ENCODE measurements around the gene PTPRM.

The PTPRM gene

GRCh38 chr18:7618891-7619442 lies 51.9 kb downstream of the PTPRM start:
- Mint-ChIP-seq H3K4me3 (no peak overlapping the region), H3K27ac (no peak overlapping the region), H3K36me3 (no peaks in the 10 kb centered on the region), H3K4me1 (no peaks in the 10 kb centered on the region), H3K9me3 (no peaks in the 10 kb centered on the region), H3K27me3 (no peaks in the 10 kb centered on the region)
- DNase-seq (no peak), ATAC-seq (replicated peaks) (no peak)

GRCh38 chr18:7619676-7620075 lies 52.6 kb downstream of the PTPRM start:
- Mint-ChIP-seq H3K9me3 (no peaks in the 10 kb centered on the region), H3K27me3 (no peaks in the 10 kb centered on the region), H3K36me3 (no peaks in the 10 kb centered on the region), H3K4me1 (no peaks in the 10 kb centered on the region), H3K27ac (no peak overlapping the region), H3K4me3 (no peak overlapping the region)
- ATAC-seq (replicated peaks) (no peak), DNase-seq (no peak)

- ATAC-seq (replicated peaks): no peak
- DNase-seq: no peak
- Mint-ChIP-seq H3K36me3 (no peaks in the 10 kb centered on the region), H3K9me3 (no peaks in the 10 kb centered on the region), H3K27ac (no peak overlapping the region), H3K4me1 (no peaks in the 10 kb centered on the region), H3K4me3 (no peak overlapping the region), H3K27me3 (no peaks in the 10 kb centered on the region)
These were observed 55.6 kb downstream of the PTPRM start for GRCh38 chr18:7622721-7623120.

GRCh38 chr18:7623681-7624080 lies 56.6 kb downstream of the PTPRM start:
- H3K4me3 Mint-ChIP-seq: no peak overlapping the region
- H3K27me3 Mint-ChIP-seq: no peaks in the 10 kb centered on the region
- H3K36me3 Mint-ChIP-seq: no peaks in the 10 kb centered on the region
- no peaks in the 10 kb centered on the region for H3K4me1 Mint-ChIP-seq
- DNase-seq: no peak
- no peak for ATAC-seq (replicated peaks)
- H3K27ac Mint-ChIP-seq: no peak overlapping the region
- H3K9me3 Mint-ChIP-seq: no peaks in the 10 kb centered on the region

GRCh38 chr18:7624697-7625096 lies 57.6 kb downstream of the PTPRM start:
- Mint-ChIP-seq H3K27ac (no peak overlapping the region), H3K27me3 (no peaks in the 10 kb centered on the region), H3K4me3 (no peak overlapping the region), H3K4me1 (no peaks in the 10 kb centered on the region), H3K36me3 (no peaks in the 10 kb centered on the region), H3K9me3 (no peaks in the 10 kb centered on the region)
- DNase-seq (no peak), ATAC-seq (replicated peaks) (no peak)

- Mint-ChIP-seq H3K9me3 (no peaks in the 10 kb centered on the region), H3K27me3 (peaks cover 0 to 5% of the 10 kb centered on the region in 2 donors), H3K27ac (no peak overlapping the region), H3K36me3 (no peaks in the 10 kb centered on the region), H3K4me3 (no peak overlapping the region), H3K4me1 (no peaks in the 10 kb centered on the region)
- no peak for ATAC-seq (replicated peaks)
- no peak for DNase-seq
These were observed 59.2 kb downstream of the PTPRM start for GRCh38 chr18:7626175-7626921.

GRCh38 chr18:7626922-7627440 lies 59.9 kb downstream of the PTPRM start:
- ATAC-seq (replicated peaks) (no peak), DNase-seq (no peak)
- Mint-ChIP-seq H3K9me3 (no peaks in the 10 kb centered on the region), H3K36me3 (no peaks in the 10 kb centered on the region), H3K27ac (no peak overlapping the region), H3K4me1 (no peaks in the 10 kb centered on the region), H3K27me3 (peaks cover 0 to 5% of the 10 kb centered on the region in 2 donors), H3K4me3 (no peak overlapping the region)

GRCh38 chr18:7629416-7629815 lies 62.3 kb downstream of the PTPRM start:
- Mint-ChIP-seq H3K9me3 (peaks cover 0 to 1% of the 10 kb centered on the region in 2 donors), H3K27ac (no peak overlapping the region), H3K4me3 (no peak overlapping the region), H3K27me3 (peaks cover 0 to 5% of the 10 kb centered on the region in 2 donors), H3K36me3 (no peaks in the 10 kb centered on the region), H3K4me1 (no peaks in the 10 kb centered on the region)
- ATAC-seq (replicated peaks): no peak
- DNase-seq: no peak

GRCh38 chr18:7630731-7631442 lies 63.8 kb downstream of the PTPRM start:
- ATAC-seq (replicated peaks): no peak

GRCh38 chr18:7632152-7633098 lies 65.3 kb downstream of the PTPRM start:
- peaks cover 0 to 5% of the 10 kb centered on the region in 2 donors for H3K27me3 Mint-ChIP-seq
- DNase-seq: no peak

More at GRCh38 chr18:7630731-7631442, 63.8 kb downstream of the PTPRM start:
- Mint-ChIP-seq H3K27me3 (peaks cover 0 to 5% of the 10 kb centered on the region in 2 donors), H3K27ac (no peak overlapping the region), H3K4me1 (no peaks in the 10 kb centered on the region), H3K36me3 (no peaks in the 10 kb centered on the region), H3K4me3 (no peak overlapping the region), H3K9me3 (peaks cover 0 to 3% of the 10 kb centered on the region in 2 donors)
- DNase-seq: no peak

GRCh38 chr18:7633171-7633570 lies 66.1 kb downstream of the PTPRM start:
- Mint-ChIP-seq H3K27me3 (peaks cover 0 to 5% of the 10 kb centered on the region in 2 donors), H3K4me3 (no peak overlapping the region), H3K36me3 (no peaks in the 10 kb centered on the region), H3K9me3 (peaks cover 0 to 3% of the 10 kb centered on the region in 2 donors), H3K27ac (no peak overlapping the region), H3K4me1 (no peaks in the 10 kb centered on the region)
- ATAC-seq (replicated peaks) (no peak), DNase-seq (no peak)

More at GRCh38 chr18:7632152-7633098, 65.3 kb downstream of the PTPRM start:
- Mint-ChIP-seq H3K4me1 (no peaks in the 10 kb centered on the region), H3K4me3 (no peak overlapping the region), H3K36me3 (no peaks in the 10 kb centered on the region), H3K27ac (no peak overlapping the region), H3K9me3 (peaks cover 0 to 3% of the 10 kb centered on the region in 2 donors)
- ATAC-seq (replicated peaks): no peak

GRCh38 chr18:7635948-7636347 lies 68.8 kb downstream of the PTPRM start:
- Mint-ChIP-seq H3K27me3 (no peaks in the 10 kb centered on the region), H3K4me1 (no peaks in the 10 kb centered on the region), H3K9me3 (peaks cover 0 to 3% of the 10 kb centered on the region in 2 donors), H3K27ac (no peak overlapping the region), H3K4me3 (no peak overlapping the region), H3K36me3 (no peaks in the 10 kb centered on the region)
- DNase-seq: no peak
- ATAC-seq (replicated peaks): no peak

- H3K9me3 Mint-ChIP-seq: peaks cover 0 to 3% of the 10 kb centered on the region in 2 donors
- ATAC-seq (replicated peaks): no peak
These were observed 70.2 kb downstream of the PTPRM start for GRCh38 chr18:7637269-7637668.

GRCh38 chr18:7638321-7638720 lies 71.2 kb downstream of the PTPRM start:
- DNase-seq (no peak), ATAC-seq (replicated peaks) (no peak)
- H3K9me3 Mint-ChIP-seq: peaks cover 0 to 3% of the 10 kb centered on the region in 2 donors
- H3K27ac Mint-ChIP-seq: no peak overlapping the region
- no peaks in the 10 kb centered on the region for H3K4me1 Mint-ChIP-seq
- no peak overlapping the region for H3K4me3 Mint-ChIP-seq
- H3K36me3 Mint-ChIP-seq: no peaks in the 10 kb centered on the region
- H3K27me3 Mint-ChIP-seq: no peaks in the 10 kb centered on the region

More at GRCh38 chr18:7637269-7637668, 70.2 kb downstream of the PTPRM start:
- no peaks in the 10 kb centered on the region for H3K4me1 Mint-ChIP-seq
- no peak overlapping the region for H3K27ac Mint-ChIP-seq
- H3K27me3 Mint-ChIP-seq: no peaks in the 10 kb centered on the region
- no peak overlapping the region for H3K4me3 Mint-ChIP-seq
- DNase-seq: no peak
- no peaks in the 10 kb centered on the region for H3K36me3 Mint-ChIP-seq
